HFF-Myc (cell line): ENCODE data around the gene SIK2.
A peak's percentile ranks its signal among the peaks of the same experiment; 100 is the strongest.

Experiments used
- DNase-seq: peaks from one replicate; pipeline ENCODE4 v3.0.0-alpha.2; 2011; ENCODE audit warnings: low read depth; ENCODE audit errors: extremely low read depth
- H3K4me3 ChIP-seq: replicated peaks from 2 replicates; pipeline ENCODE4 v1.5.1; 2011; ENCODE audit warnings: low read depth, mild to moderate bottlenecking, control low read depth, low read length
- TF ChIP-seq, protein P1 (sequence below): IDR thresholded peaks from 2 replicates; pipeline ENCODE4 v1.5.1; 2012; ENCODE audit warnings: mild to moderate bottlenecking, low read depth, low read length, control low read depth; ENCODE audit errors: missing control alignments

SIK2 gene

DNA sequence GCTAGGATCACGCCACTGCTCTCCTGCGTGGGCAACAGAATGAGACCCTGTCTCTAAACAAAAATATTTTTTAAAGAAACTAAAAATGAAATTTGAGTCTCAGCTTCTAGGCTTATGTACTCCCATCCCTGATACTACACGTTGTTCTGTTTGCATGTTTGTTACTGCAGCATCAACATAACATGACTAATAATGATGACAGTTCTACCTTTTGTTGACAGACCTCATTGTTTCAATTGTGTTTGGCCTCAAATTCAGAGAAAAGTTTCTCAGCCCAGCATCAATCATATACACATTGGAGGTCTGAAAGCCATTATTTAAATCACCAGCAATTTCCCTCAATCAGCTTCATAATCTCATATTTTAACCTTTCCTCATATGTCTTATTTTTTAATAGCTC lies 40.9 kb upstream of the SIK2 start:
- no peak for DNase-seq
- no peak overlapping the region for H3K4me3 ChIP-seq
- TF ChIP-seq, protein P1, sequence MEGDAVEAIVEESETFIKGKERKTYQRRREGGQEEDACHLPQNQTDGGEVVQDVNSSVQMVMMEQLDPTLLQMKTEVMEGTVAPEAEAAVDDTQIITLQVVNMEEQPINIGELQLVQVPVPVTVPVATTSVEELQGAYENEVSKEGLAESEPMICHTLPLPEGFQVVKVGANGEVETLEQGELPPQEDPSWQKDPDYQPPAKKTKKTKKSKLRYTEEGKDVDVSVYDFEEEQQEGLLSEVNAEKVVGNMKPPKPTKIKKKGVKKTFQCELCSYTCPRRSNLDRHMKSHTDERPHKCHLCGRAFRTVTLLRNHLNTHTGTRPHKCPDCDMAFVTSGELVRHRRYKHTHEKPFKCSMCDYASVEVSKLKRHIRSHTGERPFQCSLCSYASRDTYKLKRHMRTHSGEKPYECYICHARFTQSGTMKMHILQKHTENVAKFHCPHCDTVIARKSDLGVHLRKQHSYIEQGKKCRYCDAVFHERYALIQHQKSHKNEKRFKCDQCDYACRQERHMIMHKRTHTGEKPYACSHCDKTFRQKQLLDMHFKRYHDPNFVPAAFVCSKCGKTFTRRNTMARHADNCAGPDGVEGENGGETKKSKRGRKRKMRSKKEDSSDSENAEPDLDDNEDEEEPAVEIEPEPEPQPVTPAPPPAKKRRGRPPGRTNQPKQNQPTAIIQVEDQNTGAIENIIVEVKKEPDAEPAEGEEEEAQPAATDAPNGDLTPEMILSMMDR = no peak

DNA sequence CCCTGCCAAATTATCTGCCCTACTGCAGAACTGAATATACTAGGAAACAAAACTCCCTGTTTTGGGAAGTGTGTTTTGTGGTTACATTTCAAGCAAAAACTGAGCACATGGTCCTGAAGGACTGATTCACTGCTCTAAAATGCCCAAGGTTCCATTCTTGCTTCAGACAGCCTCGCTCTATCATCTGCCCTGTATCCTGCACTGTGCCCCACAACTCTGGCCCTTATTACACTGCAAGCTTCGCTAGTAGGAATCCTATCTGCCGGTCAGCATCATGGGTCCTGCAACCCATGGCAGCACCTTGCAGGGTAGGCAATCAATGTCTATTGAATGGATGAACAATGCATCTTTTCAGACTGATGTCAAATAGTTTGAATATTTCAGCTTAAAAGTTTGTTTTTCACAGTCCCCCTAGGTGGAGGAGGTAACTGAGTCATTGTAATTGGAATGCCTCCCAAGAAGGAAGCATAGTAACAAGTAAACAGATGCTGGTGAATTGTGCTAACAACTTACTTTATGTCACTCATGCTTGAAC lies 40.4 kb upstream of the SIK2 start:
- no peak overlapping the region for H3K4me3 ChIP-seq
- peak; percentile 73 for DNase-seq
- TF ChIP-seq, protein P1 = no peak

DNA sequence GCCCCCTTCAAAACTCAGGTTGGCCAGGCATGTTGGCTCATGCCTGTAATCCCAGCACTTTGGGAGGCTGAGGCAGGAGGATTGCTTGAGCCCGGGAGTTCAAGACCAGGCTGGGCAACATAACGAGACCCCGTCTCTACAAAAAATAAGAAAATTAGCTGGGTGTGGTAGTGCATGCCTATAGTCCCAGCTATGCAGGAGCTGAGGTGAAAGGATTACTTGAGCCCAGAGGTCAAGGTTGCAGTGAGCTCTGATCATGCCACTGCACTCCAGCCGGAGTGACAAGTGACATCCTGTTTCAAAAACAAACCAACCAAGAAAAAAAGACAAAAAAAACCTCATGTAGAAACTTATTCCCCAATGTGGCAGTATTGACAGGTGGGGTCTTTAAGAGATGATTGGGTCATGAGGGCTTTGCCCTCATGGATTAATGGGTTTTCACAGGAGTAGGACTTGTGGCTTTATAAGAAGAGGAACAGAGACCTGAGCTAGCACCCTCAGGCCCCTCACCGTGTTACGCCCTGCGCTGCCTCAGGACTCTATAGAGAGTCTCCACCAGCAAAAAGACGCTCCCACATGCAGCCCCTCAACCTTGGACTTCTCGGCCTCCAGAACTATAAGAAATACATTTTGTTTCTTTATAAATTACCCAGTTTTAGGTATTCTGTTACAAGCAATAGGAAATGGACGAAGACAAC lies 39.4 kb upstream of the SIK2 start:
- no peak for DNase-seq
- no peak overlapping the region for H3K4me3 ChIP-seq
- TF ChIP-seq, protein P1 = no peak

DNA sequence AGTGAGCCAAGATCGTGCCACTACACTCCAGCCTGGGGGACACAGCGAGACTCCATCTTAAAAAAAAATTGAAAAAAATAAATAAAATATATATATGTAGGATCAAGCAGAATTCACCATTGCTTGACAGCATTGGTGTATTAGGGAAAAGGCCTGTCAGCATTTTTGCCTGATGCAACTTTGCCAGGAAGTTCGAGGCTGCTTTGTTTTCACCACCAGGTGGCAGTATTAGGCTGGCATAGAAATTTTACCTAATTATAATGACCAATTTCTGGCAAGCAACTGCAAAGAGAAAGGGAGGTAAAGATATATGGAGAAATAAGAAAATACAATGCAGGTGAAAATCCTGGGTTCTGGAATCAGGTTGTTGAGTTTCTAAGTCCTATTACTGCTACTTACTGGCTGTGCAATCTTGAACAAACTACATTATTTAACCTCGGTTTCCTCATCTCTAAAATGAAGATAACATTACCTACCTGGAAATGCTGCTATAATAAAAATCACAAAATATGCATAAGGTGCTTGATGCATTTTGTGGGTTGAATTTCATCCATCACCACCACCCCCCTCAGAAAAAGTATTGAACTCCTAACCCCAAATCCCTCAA lies 37.0 kb upstream of the SIK2 start:
- peak; percentile 67 for DNase-seq
- TF ChIP-seq, protein P1 = peak; percentile 84
- H3K4me3 ChIP-seq = no peak overlapping the region

DNA sequence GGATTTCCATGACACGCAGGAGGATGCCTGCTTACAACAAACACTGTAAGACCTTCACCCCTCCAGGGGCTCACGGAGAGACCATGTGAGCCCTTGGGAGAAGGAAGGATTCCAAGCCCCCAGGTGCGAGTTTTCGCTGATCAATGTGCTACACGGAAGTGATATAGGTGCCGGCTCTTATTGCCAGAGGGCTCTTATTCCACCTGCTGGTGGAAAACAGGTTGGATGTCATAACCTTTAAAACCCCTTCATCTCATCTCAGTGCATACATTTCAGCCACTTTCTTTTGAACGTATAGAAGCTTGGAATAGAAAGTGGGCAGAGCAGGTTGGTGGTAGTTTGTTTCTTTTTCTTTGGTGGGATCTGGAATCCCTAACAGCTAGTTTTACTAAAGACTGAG lies 35.9 kb upstream of the SIK2 start:
- no peak for DNase-seq
- TF ChIP-seq, protein P1 = no peak
- no peak overlapping the region for H3K4me3 ChIP-seq

DNA sequence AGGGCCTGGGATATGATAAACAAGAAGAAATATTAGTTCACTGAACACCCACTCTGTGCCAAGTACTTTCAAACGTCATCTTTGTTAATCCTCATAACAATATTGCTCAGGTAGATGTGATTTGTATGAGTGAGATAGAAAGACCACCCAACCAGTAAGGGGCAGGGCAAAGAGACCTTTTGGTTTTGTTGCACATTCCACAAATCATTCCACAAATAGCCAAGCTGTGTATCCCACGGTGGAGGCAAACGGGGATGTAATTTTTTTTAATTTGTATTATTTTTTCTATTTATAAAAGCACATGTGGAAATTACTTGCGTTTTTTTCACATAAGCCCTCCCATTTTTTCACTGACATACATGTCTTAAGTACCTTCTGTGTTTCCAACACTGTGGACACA lies 32.8 kb upstream of the SIK2 start:
- no peak for DNase-seq
- TF ChIP-seq, protein P1 = no peak
- H3K4me3 ChIP-seq = no peak overlapping the region

DNA sequence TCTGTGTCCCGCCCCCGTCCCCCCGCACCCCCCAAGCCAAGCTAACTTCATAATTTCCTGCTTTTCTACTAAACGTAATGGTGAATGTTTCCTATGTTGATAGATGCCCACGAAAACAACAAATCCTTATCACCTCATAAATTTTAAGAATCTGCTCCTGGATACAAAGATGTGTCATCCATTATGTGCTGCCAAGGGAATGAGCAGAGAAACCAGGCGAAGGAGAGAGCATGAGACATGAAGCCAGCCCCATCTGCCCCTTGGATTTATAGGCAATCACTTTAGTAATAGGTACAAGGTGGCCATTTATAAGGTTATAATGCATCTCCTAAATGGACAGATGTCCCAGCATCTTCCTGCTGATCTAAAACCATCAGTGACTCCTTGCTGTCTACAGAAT lies 31.5 kb upstream of the SIK2 start:
- no peak overlapping the region for H3K4me3 ChIP-seq

More for the DNA sequence above, 31.5 kb upstream of the SIK2 start:
- no peak for DNase-seq
- TF ChIP-seq, protein P1 = no peak
